ENCODE results near the gene ARHGAP30.
"Not testable (repeated sequence)": the region's sequence is repeated elsewhere in the genome, so short reads cannot be mapped to it uniquely, and the experiment has no call there.

ARHGAP30 gene

GRCh38 chr1:161073474-161074121 is 3.9 kb upstream of the ARHGAP30 start:
- DNase-seq (ENCODE audit: low read depth in 2 of 2, low spot score in 1 of 2) = no peak

GRCh38 chr1:161072751-161073449 is 3.2 kb upstream of the ARHGAP30 start:
- DNase-seq (ENCODE audit: low read depth in 2 of 2, low spot score in 1 of 2) = no peak

- peak in 1 of 2 donors; percentile 34 for DNase-seq (ENCODE audit: low read depth in 2 of 2, low spot score in 1 of 2)
Observed at GRCh38 chr1:161071886-161072371, 2.2 kb upstream of the ARHGAP30 start.

GRCh38 chr1:161070761-161071160 is 1.1 kb upstream of the ARHGAP30 start:
- DNase-seq (ENCODE audit: low read depth in 2 of 2, low spot score in 1 of 2) = no peak

GRCh38 chr1:161069241-161069640 is 450 bp downstream of the ARHGAP30 start:
- no peak for DNase-seq (ENCODE audit: low read depth in 2 of 2, low spot score in 1 of 2)

- peak; percentile 49 to 65 for DNase-seq (ENCODE audit: low read depth in 2 of 2, low spot score in 1 of 2)
Observed at GRCh38 chr1:161068306-161069234, 1.1 kb downstream of the ARHGAP30 start.

- DNase-seq (ENCODE audit: low read depth in 2 of 2, low spot score in 1 of 2) = no peak
Observed at GRCh38 chr1:161066694-161067093, 3.0 kb downstream of the ARHGAP30 start.

GRCh38 chr1:161065681-161066080 is 4.0 kb downstream of the ARHGAP30 start:
- DNase-seq (ENCODE audit: low read depth in 2 of 2, low spot score in 1 of 2) = not testable (repeated sequence)

- not testable (repeated sequence) for DNase-seq (ENCODE audit: low read depth in 2 of 2, low spot score in 1 of 2)
Observed at GRCh38 chr1:161063936-161064335, 5.8 kb downstream of the ARHGAP30 start.

GRCh38 chr1:161061419-161061818 is 8.3 kb downstream of the ARHGAP30 start:
- DNase-seq (ENCODE audit: low read depth in 2 of 2, low spot score in 1 of 2) = no peak

- no peak for DNase-seq (ENCODE audit: low read depth in 2 of 2, low spot score in 1 of 2)
Observed at GRCh38 chr1:161059293-161059692, 10.4 kb downstream of the ARHGAP30 start.

- no peak for DNase-seq (ENCODE audit: low read depth in 2 of 2, low spot score in 1 of 2)
Observed at GRCh38 chr1:161054805-161055204, 14.9 kb downstream of the ARHGAP30 start.

- DNase-seq (ENCODE audit: low read depth in 2 of 2, low spot score in 1 of 2) = no peak
Observed at GRCh38 chr1:161054232-161054631, 15.5 kb downstream of the ARHGAP30 start.

GRCh38 chr1:161052899-161053298 is 16.8 kb downstream of the ARHGAP30 start:
- DNase-seq (ENCODE audit: low read depth in 2 of 2, low spot score in 1 of 2) = no peak

GRCh38 chr1:161051219-161051618 is 18.5 kb downstream of the ARHGAP30 start:
- DNase-seq (ENCODE audit: low read depth in 2 of 2, low spot score in 1 of 2) = no peak

- no peak for DNase-seq (ENCODE audit: low read depth in 2 of 2, low spot score in 1 of 2)
Observed at GRCh38 chr1:161048949-161049722, 20.6 kb downstream of the ARHGAP30 start.

- no peak for DNase-seq (ENCODE audit: low read depth in 2 of 2, low spot score in 1 of 2)
Observed at GRCh38 chr1:161047436-161048420, 22.0 kb downstream of the ARHGAP30 start.

GRCh38 chr1:161046605-161047228 is 23.0 kb downstream of the ARHGAP30 start:
- no peak for DNase-seq (ENCODE audit: low read depth in 2 of 2, low spot score in 1 of 2)

Measured in stimulated activated CD8-positive, alpha-beta memory T cell treated with anti-CD3 and anti-CD28 coated beads, Interleukin-4, amount 100 ng/mL, for 1 hour (primary cell).